NT2/D1 (cell line): ENCODE data around the gene IP6K1.

Experiments used
- SUZ12 ChIP-seq: IDR thresholded peaks from 2 replicates; pipeline ENCODE4 v1.6.1; 2011; ENCODE audit not compliant: insufficient read length, insufficient read depth; ENCODE audit errors: extremely low read depth
- YY1 ChIP-seq: IDR thresholded peaks from 2 replicates; pipeline ENCODE4 v1.6.1; 2011; ENCODE audit not compliant: insufficient read length, insufficient read depth
- ZNF274 ChIP-seq: IDR thresholded peaks from 2 replicates; pipeline ENCODE4 v1.6.1; 2011; ENCODE audit warnings: mild to moderate bottlenecking, low read depth, low read length

- TF ChIP-seq ZNF274 (no peak), YY1 (no peak), SUZ12 (no peak)
Observed at GRCh38 chr3:49703443-49703927, 82.9 kb downstream of the IP6K1 start.
